D721Med (cell line): ENCODE data around the gene C16orf89.
"Not testable (repeated sequence)": the region's sequence is repeated elsewhere in the genome, so short reads cannot be mapped to it uniquely, and the experiment has no call there.

Experiments
- DNase-seq: peaks from one replicate; pipeline ENCODE4 v3.0.0; 2011; ENCODE audit warnings: low spot score; ENCODE audit not compliant: insufficient read length
- FAIRE-seq: peaks from 2 replicates; lab custom pipeline; 2011; peaks lifted over from hg19 to GRCh38; lab: Jason Lieb, UNC
- CTCF ChIP-seq: IDR thresholded peaks from 2 replicates; pipeline ENCODE4 v1.5.1; 2012; ENCODE audit warnings: mild to moderate bottlenecking, control low read depth; ENCODE audit not compliant: insufficient read depth; ENCODE audit errors: missing control alignments

The C16orf89 gene

GRCh38 chr16:5075637-5076036 lies 9.9 kb upstream of the C16orf89 start:
- no peak for DNase-seq
- TF ChIP-seq CTCF, result no peak
- no peak for FAIRE-seq

GRCh38 chr16:5073771-5074170 lies 8.0 kb upstream of the C16orf89 start:
- not testable (repeated sequence) for FAIRE-seq, DNase-seq

DNA sequence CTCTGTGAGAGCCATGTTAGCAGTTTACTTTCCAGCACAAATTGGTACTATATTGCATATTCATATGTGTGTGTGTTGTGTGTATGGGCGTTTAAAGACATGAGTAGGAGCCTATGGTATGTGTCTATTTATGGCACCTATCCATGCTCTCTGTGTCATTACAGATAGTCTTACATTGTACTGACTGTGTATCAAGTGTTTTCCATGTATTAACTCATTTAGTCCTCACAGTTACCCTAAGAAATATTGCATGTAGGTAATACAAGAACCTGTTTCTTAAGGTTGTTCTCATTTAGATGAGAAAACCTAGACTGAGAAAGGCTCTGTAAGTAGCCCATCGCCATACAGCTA lies 7.5 kb upstream of the C16orf89 start:
- FAIRE-seq (no peak), DNase-seq (no peak)
- TF ChIP-seq CTCF, result no peak

DNA sequence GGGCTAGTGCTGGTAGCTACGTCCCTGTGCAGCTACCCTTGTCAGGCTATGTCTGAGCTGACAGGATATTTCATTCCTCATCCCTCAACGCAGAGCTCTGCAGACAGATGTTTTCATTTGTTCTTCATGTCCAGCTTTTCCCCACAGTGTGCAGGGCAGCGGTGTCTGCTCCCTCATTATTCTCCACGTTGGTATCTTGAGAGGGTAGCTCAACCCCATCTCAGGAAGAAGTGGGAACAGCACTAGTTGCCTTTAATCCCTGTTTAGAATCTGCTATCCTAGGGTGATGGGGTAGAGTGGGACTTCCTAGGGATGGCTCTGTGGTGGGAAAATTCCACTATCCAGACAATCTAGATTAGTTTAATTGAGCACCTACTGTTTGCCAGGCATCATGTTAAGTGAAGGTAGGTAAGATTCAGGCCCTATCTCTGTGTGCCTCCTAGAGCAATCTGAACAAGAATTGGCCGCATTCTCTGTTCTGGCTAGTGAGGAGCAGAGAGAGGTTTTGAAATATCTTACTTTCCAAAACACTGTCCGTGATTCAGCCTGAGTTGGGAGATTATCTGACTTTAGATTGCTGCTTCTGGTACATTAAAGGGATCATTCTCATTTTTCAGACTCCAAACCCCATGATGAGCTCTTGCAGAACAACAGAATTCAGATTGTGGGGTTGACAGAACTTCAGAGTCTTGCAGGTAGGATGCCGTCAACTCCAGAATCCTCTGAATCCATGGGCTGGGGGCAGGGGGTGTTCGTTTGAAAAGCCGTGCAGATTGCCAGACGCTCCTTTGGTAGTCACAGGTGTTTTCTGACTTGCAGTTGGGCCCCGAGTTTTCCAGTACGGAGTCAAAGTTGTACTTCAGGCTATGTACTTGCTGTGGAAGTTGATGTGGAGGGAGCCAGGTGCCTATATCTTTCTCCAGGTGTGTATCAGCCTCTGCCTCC lies 6.8 kb upstream of the C16orf89 start:
- TF ChIP-seq CTCF, result no peak
- no peak for DNase-seq
- no peak for FAIRE-seq

- DNase-seq, result peak; percentile 90
- no peak for FAIRE-seq
- TF ChIP-seq CTCF, result no peak
Observed at GRCh38 chr16:5071681-5072333, 6.1 kb upstream of the C16orf89 start, which contains the start of gene ALG1. ALG1 (plus strand) TSS chr16:5071843; CDS start chr16:5071850, 7 bp downstream.

- FAIRE-seq (no peak), DNase-seq (no peak)
- TF ChIP-seq CTCF, result no peak
Observed at GRCh38 chr16:5071341-5071680, 5.6 kb upstream of the C16orf89 start.

DNA sequence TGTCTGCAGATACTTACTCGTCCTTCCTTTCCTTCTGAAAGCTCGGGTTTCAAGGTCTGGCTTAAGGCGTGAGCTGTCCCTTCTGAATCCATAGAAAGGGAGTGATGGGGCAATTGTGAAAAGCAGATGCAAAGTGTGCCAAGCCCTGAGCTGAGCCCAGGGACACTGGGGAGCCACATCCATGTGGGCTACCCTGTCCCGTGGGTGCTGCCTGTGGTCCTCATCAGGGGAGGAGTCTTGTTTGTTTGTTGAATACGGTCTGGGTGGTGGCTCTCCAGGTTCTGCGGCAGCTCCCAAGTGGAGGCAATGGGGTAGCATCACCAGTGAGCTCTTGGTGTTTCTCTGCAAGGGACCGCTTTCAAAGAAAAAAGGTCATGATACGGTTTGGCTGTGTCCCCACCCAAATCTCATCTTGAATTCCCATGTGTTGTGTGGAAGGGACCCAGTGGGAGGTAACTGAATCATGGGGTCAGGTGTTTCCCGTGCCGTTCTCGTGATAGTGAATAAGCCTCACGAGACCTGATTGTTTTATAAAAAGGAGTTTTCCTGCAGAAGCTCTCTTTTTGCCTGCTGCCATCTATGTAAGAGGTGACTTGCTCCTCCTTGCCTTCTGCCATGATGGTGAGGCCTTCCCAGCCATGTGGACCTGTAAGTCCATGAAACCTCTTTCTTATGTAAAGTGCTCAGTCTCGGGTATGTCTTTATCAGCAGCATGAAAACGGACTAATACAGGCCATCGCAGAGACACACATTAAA lies 4.9 kb upstream of the C16orf89 start:
- no peak for TF ChIP-seq CTCF
- no peak for FAIRE-seq
- no peak for DNase-seq
